ENCODE results near the gene SNRNP200. TPM values are rescaled to one million over a fixed set of nuclear protein-coding genes. Genes with fewer than 3 reads are reported as not detected.

SNRNP200 gene
- total and polyA plus RNA-seq, 11 donors = 38.8 to 85.5 (median 66.6) TPM

GRCh38 chr2:96264656-96265348, 40.5 kb downstream of the SNRNP200 start:
- H3K4me3 ChIP-seq = peak overlapping the region; percentile 72 to 100 (median 90)
- peaks cover 26 to 67% (median 61%) of the 10 kb centered on the region in 12 donors for H3K4me1 ChIP-seq
- WGBS, 4 donors = 8 to 13% (median 9%) methylated on average over 21 to 33 of the region's 33 CpGs
- peak in 9 of 12 donors; percentile 13 to 50 (median 31) for TF ChIP-seq CTCF (IDR thresholded peaks at IDR 0.05)
- no peak for TF ChIP-seq POLR2A (IDR thresholded peaks at IDR 0.05)
- intact Hi-C loops (cut with DNase I) = loop anchor here in 9 of 10 donors (2.0 to 10.0 kb wide), 9 partner anchors 37 to 130 kb away; partner anchors contain the start of genes ASTL (in 5 of the 9), STARD7 (in 3 of the 9) and DUSP2 (in 2 of the 9)
- no peaks in the 10 kb centered on the region for H3K9me3 ChIP-seq
- no peaks in the 10 kb centered on the region for H3K27me3 ChIP-seq
- peak in 2 of 5 donors; percentile 38 to 41 for DNase-seq
- peaks cover 0 to 57% (median 51%) of the 10 kb centered on the region in 9 donors for H3K36me3 ChIP-seq
- H3K27ac ChIP-seq = peak overlapping the region; percentile 86 to 98 (median 95)
- peak in 1 of 4 donors; percentile 4 for ATAC-seq

GRCh38 chr2:96264086-96264485, 41.3 kb downstream of the SNRNP200 start:
- peak overlapping the region in 11 of 12 donors; percentile 72 to 100 (median 90) for H3K4me3 ChIP-seq
- WGBS, 4 donors = 17 to 24% (median 23%) methylated on average over 4 of the region's 4 CpGs
- intact Hi-C loops (cut with DNase I) = loop anchor here in 8 of 10 donors (2.0 to 10.0 kb wide), 6 partner anchors 55 to 129 kb away; partner anchors contain the start of genes ASTL (in 4 of the 8), STARD7 (in 3 of the 8) and DUSP2 (in 1 of the 8)
- peak overlapping the region; percentile 86 to 98 (median 95) for H3K27ac ChIP-seq
- H3K27me3 ChIP-seq = no peaks in the 10 kb centered on the region
- H3K4me1 ChIP-seq = peaks cover 33 to 75% (median 68%) of the 10 kb centered on the region in 12 donors
- DNase-seq (no peak), ATAC-seq (no peak)
- TF ChIP-seq POLR2A (IDR thresholded peaks at IDR 0.05) = no peak
- TF ChIP-seq CTCF (IDR thresholded peaks at IDR 0.05) = no peak
- no peaks in the 10 kb centered on the region for H3K9me3 ChIP-seq
- peaks cover 0 to 56% (median 47%) of the 10 kb centered on the region in 9 donors for H3K36me3 ChIP-seq

GRCh38 chr2:96262306-96262705, 43.0 kb downstream of the SNRNP200 start:
- no peak for TF ChIP-seq POLR2A (IDR thresholded peaks at IDR 0.05)
- no peak for TF ChIP-seq CTCF (IDR thresholded peaks at IDR 0.05)
- peaks cover 0 to 43% (median 29%) of the 10 kb centered on the region in 9 donors for H3K36me3 ChIP-seq
- H3K4me1 ChIP-seq = peaks cover 47 to 87% (median 82%) of the 10 kb centered on the region in 12 donors
- intact Hi-C loops (cut with DNase I) = loop anchor here in 6 of 10 donors (5.0 to 10.0 kb wide), 4 partner anchors 55 to 128 kb away; partner anchors contain the start of genes ASTL (in 3 of the 6), STARD7 (in 2 of the 6) and DUSP2 (in 1 of the 6)
- no peaks in the 10 kb centered on the region for H3K9me3 ChIP-seq
- no peaks in the 10 kb centered on the region for H3K27me3 ChIP-seq
- no peak overlapping the region for H3K4me3 ChIP-seq
- no peak for ATAC-seq
- peak overlapping the region in 10 of 12 donors; percentile 24 to 96 (median 92) for H3K27ac ChIP-seq
- no peak for DNase-seq
- 65 to 81% (median 73%) methylated on average over 2 of the region's 2 CpGs for WGBS, 4 donors
